HEK293T (cell line): ENCODE measurements around the gene TGFBR2.

Experiments
- CTBP1 ChIP-seq: fragments of 450-650 bp; IDR thresholded peaks from 2 replicates; pipeline ENCODE4 v1.6.1; 2016; ENCODE audit warnings: borderline replicate concordance
- ELF4 ChIP-seq: fragments of 450-650 bp; IDR thresholded peaks from 2 replicates; pipeline ENCODE4 v1.6.1; 2017; ENCODE audit warnings: antibody characterized with exemption
- FOXA1 ChIP-seq: fragments of 450-650 bp; IDR thresholded peaks from 2 replicates; pipeline ENCODE4 v1.6.1; 2016; ENCODE audit warnings: mild to moderate bottlenecking
- FOXK2 ChIP-seq: fragments of 450-650 bp; IDR thresholded peaks from 2 replicates; pipeline ENCODE4 v1.6.1; 2016; ENCODE audit warnings: mild to moderate bottlenecking
- FOXM1 ChIP-seq: fragments of 450-650 bp; IDR thresholded peaks from 2 replicates; pipeline ENCODE4 v1.6.1; 2017; ENCODE audit warnings: mild to moderate bottlenecking, borderline replicate concordance
- HDGF ChIP-seq: fragments of 450-650 bp; IDR thresholded peaks from 2 replicates; pipeline ENCODE4 v1.6.1; 2017; ENCODE audit warnings: antibody characterized with exemption, borderline replicate concordance
- L3MBTL2 ChIP-seq: fragments of 450-650 bp; conservative IDR thresholded peaks from 2 replicates; pipeline ENCODE4 v1.6.1; 2016; ENCODE audit warnings: mild to moderate bottlenecking
- LEF1 ChIP-seq: fragments of 450-650 bp; IDR thresholded peaks from 2 replicates; pipeline ENCODE4 v1.6.1; 2017; ENCODE audit warnings: mild to moderate bottlenecking, borderline replicate concordance
- NFRKB ChIP-seq: fragments of 450-650 bp; IDR thresholded peaks from 2 replicates; pipeline ENCODE4 v1.6.1; 2016; ENCODE audit warnings: mild to moderate bottlenecking, moderate library complexity
- SP1 ChIP-seq: fragments of 450-650 bp; IDR thresholded peaks from 2 replicates; pipeline ENCODE4 v1.6.1; 2017
- SUZ12 ChIP-seq: fragments of 450-650 bp; IDR thresholded peaks from 2 replicates; pipeline ENCODE4 v1.6.1; 2016; ENCODE audit warnings: mild to moderate bottlenecking
- ZNF384 ChIP-seq: fragments of 450-650 bp; IDR thresholded peaks from 2 replicates; pipeline ENCODE4 v1.6.1; 2016

DNA sequence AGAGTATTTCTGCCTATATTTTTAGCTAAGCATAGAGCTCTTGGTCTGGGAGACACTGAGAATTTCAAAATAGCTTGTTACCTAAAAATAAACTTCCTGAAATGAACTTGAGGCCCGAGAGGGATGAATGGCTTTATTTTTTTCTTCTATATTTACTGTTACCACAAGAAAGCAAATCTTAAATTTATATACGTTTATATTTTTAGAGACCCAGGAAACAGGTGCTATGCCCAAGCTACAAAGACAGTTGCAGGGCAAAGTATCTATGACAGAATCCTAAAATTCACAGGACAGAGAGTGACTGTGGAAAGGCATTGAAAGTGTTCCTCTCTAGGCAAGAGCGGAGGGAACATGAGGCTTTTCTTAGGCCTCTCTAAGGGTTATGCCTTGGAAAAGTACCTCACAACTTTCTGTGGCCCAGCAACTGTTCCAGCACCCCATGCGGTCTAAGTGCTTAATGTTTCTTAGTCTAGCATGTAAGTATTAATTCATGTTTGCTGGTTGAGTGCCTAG lies 36.5 kb downstream of the TGFBR2 start:
- TF ChIP-seq FOXK2 (no peak), ZNF384 (no peak), L3MBTL2 (no peak), CTBP1 (no peak), NFRKB (no peak), SP1 (no peak), SUZ12 (no peak), FOXM1 (no peak), LEF1 (no peak), FOXA1 (no peak), HDGF (no peak), ELF4 (no peak)
